HG03442 (cell line): ENCODE measurements around the gene AFTPH.

Source experiments
- ATAC-seq: cut with Tn5 transposase; IDR thresholded peaks from one replicate; pipeline ENCODE4 v1.9.1; 2021; ENCODE audit warnings: mild to moderate bottlenecking, moderate library complexity; ENCODE audit not compliant: unreplicated experiment

Gene AFTPH

GRCh38 chr2:64540615-64541014 lies 16.5 kb downstream of the AFTPH start:
- no peak for ATAC-seq

GRCh38 chr2:64541547-64541946 lies 17.4 kb downstream of the AFTPH start:
- ATAC-seq: no peak

- no peak for ATAC-seq
Measured at GRCh38 chr2:64542071-64543007, 18.2 kb downstream of the AFTPH start.

- ATAC-seq: no peak
Measured at GRCh38 chr2:64543008-64543697, 19.0 kb downstream of the AFTPH start.

- ATAC-seq: no peak
Measured at GRCh38 chr2:64548761-64549160, 24.6 kb downstream of the AFTPH start.

- no peak for ATAC-seq
Measured at GRCh38 chr2:64550042-64550441, 25.9 kb downstream of the AFTPH start.

- ATAC-seq: no peak
Measured at GRCh38 chr2:64551851-64552250, 27.7 kb downstream of the AFTPH start.

GRCh38 chr2:64554117-64554516 lies 30.0 kb downstream of the AFTPH start:
- no peak for ATAC-seq

- ATAC-seq: no peak
Measured at GRCh38 chr2:64558445-64559081, 34.4 kb downstream of the AFTPH start.

- ATAC-seq: no peak
Measured at GRCh38 chr2:64562148-64562784, 38.1 kb downstream of the AFTPH start.

GRCh38 chr2:64563436-64563938 lies 39.4 kb downstream of the AFTPH start:
- ATAC-seq: no peak

GRCh38 chr2:64565949-64566710 lies 42.0 kb downstream of the AFTPH start:
- no peak for ATAC-seq

GRCh38 chr2:64567473-64567872 lies 43.3 kb downstream of the AFTPH start:
- no peak for ATAC-seq

GRCh38 chr2:64568836-64569235 lies 44.7 kb downstream of the AFTPH start:
- ATAC-seq: no peak

GRCh38 chr2:64574871-64575270 lies 50.7 kb downstream of the AFTPH start:
- ATAC-seq: no peak

- no peak for ATAC-seq
Measured at GRCh38 chr2:64581018-64581417, 56.9 kb downstream of the AFTPH start.

GRCh38 chr2:64581777-64582539 lies 57.8 kb downstream of the AFTPH start:
- ATAC-seq: no peak

- ATAC-seq: peak; percentile 85
Measured at GRCh38 chr2:64582774-64583340, 58.7 kb downstream of the AFTPH start.

- no peak for ATAC-seq
Measured at GRCh38 chr2:64586054-64586453, 61.9 kb downstream of the AFTPH start.
